ENCODE measurements around the gene RASGRP2. TPM values are rescaled to one million over a fixed set of nuclear protein-coding genes. Genes with fewer than 3 reads are reported as not detected.
A peak's percentile ranks its signal among the peaks of the same experiment; 100 is the strongest.

The RASGRP2 gene
- total RNA-seq, 3 donors from 2014 or later, result 10.0 to 12.5 (median 11.5) TPM

DNA sequence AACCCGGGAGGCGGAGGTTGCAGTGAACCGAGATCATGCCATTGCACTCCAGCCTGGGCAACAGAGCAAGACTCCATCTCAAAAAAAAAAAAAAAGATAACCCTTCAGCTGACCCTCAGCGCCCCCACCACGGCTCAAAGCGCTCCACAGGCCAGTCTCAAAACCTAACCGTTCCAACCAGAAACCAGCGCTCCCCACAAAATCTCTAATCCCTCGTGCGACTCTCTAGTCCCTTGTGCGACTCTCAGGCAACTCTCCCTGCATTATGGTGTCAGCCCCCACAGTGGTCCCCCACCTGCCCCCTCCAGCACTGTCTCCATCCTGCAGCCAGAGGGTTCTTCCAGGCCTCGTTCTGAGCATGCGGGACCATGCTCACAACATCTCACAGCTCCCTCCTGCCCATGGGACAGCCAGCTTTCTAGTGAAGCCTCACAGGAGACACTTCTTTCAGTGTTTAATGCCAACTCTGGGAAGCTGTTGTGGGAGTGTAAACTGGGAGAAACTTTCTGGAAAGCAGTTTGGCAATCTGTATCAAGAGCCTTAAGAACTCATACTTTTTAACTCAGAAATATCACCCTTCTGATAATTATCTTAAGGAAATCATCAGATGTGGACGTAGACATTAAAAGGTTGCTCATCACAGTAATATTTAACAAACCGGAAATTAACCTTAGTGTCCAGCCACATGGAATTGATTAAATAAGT lies 4.2 kb upstream of the RASGRP2 start:
- Histone ChIP-seq H3K27me3 (peaks cover 0 to 18% of the 10 kb centered on the region in 2 donors), H3K36me3 (no peaks in the 10 kb centered on the region), H3K27ac (peak overlapping the region; percentile 44 to 92), H3K4me1 (peaks cover 7 to 16% of the 10 kb centered on the region in 2 donors), H3K4me3 (no peak overlapping the region), H3K9me3 (no peaks in the 10 kb centered on the region)
- no peak for TF ChIP-seq POLR2A (IDR thresholded peaks at IDR 0.05)
- TF ChIP-seq POLR2AphosphoS5 (IDR thresholded peaks at IDR 0.05), result no peak
- TF ChIP-seq, protein P1, sequence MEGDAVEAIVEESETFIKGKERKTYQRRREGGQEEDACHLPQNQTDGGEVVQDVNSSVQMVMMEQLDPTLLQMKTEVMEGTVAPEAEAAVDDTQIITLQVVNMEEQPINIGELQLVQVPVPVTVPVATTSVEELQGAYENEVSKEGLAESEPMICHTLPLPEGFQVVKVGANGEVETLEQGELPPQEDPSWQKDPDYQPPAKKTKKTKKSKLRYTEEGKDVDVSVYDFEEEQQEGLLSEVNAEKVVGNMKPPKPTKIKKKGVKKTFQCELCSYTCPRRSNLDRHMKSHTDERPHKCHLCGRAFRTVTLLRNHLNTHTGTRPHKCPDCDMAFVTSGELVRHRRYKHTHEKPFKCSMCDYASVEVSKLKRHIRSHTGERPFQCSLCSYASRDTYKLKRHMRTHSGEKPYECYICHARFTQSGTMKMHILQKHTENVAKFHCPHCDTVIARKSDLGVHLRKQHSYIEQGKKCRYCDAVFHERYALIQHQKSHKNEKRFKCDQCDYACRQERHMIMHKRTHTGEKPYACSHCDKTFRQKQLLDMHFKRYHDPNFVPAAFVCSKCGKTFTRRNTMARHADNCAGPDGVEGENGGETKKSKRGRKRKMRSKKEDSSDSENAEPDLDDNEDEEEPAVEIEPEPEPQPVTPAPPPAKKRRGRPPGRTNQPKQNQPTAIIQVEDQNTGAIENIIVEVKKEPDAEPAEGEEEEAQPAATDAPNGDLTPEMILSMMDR (IDR thresholded peaks at IDR 0.05), result no peak
- intact Hi-C loops (cut with DNase I; ENCODE audit: low total_unique reads), result no loop called here
- no peak for DNase-seq (ENCODE audit: low spot score in 2 of 2)

DNA sequence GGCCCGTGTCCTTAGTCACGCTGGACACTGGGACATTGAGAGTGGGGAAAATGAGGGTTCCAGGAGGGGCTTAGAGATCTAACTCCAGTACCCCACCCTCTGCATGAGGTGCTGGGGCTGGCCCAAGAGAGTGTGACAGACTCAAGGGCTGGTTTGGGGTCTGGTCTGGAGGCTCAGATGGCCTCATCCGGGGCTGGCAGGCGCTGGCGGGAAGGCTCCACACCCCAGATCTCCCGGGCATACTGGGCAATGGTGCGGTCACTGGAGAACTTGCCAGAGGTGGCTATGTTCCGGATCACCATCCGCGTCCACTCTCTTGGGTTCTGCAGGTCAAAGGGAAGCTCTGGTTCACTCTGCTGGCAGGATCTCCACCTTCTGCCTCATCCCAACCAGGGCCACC lies 2.5 kb upstream of the RASGRP2 start:
- H3K27ac ChIP-seq, result peak overlapping the region; percentile 75 to 92
- DNase-seq (ENCODE audit: low spot score in 2 of 2), result no peak
- peaks cover 0 to 22% of the 10 kb centered on the region in 2 donors for H3K27me3 ChIP-seq
- H3K9me3 ChIP-seq, result no peaks in the 10 kb centered on the region
- peaks cover 15 to 17% of the 10 kb centered on the region in 2 donors for H3K4me1 ChIP-seq
- no peaks in the 10 kb centered on the region for H3K36me3 ChIP-seq
- TF ChIP-seq, protein P1 (IDR thresholded peaks at IDR 0.05), result no peak
- TF ChIP-seq POLR2A (IDR thresholded peaks at IDR 0.05), result no peak
- TF ChIP-seq POLR2AphosphoS5 (IDR thresholded peaks at IDR 0.05), result no peak
- H3K4me3 ChIP-seq, result peak overlapping the region in 1 of 3 donors; percentile 73
- intact Hi-C loops (cut with DNase I; ENCODE audit: low total_unique reads), result no loop called here

DNA sequence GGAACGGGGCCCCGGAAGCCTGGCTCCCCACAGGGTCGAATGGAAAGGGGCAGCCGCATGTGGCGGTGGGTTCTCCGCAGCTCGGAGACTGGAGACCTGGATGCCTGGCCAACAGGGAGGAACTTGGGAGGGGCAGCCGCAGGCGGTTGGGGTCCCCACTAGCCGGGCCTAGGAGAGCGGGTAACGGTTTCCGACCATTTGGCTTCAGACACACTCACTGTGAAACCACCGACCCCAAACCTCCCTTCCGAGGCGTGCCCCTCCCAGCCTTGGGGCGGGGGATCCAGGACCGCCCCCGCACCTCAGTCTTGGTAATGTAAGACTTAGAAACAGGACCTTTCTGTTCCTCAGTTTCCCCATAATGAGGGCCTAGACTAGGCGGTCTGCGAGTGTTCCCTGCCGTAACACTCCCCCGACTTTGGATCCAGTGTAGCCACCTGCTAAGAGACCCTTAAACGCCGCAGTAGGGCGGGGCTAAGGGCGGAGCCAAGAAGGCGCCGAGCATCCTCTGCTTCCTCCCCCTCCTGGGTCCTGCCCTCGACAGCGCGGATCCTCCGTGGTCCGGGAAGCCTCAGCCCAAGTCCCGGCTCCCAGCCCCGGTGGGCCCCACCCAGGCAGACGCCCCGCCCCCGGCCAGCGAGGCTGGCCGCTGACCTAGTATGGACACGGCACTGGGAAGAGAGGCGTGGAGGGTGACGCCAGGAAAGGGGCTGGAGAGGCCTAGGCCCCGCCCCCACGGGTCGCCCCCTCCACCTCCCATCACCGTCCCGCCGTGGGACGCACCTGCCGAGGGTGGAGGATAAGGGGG lies 1.8 kb upstream of the RASGRP2 start:
- Histone ChIP-seq H3K9me3 (no peaks in the 10 kb centered on the region), H3K36me3 (no peaks in the 10 kb centered on the region), H3K27me3 (peaks cover 0 to 22% of the 10 kb centered on the region in 2 donors), H3K27ac (peak overlapping the region; percentile 75 to 92), H3K4me1 (peaks cover 15 to 17% of the 10 kb centered on the region in 2 donors), H3K4me3 (peak overlapping the region; percentile 52 to 73 (median 58))
- peak; percentile 69 to 81 for DNase-seq (ENCODE audit: low spot score in 2 of 2)
- intact Hi-C loops (cut with DNase I; ENCODE audit: low total_unique reads), result no loop called here
- peak in 1 of 3 donors; percentile 32 for TF ChIP-seq POLR2AphosphoS5 (IDR thresholded peaks at IDR 0.05)
- peak; percentile 3 for TF ChIP-seq POLR2A (IDR thresholded peaks at IDR 0.05)
- TF ChIP-seq, protein P1 (IDR thresholded peaks at IDR 0.05), result no peak

DNA sequence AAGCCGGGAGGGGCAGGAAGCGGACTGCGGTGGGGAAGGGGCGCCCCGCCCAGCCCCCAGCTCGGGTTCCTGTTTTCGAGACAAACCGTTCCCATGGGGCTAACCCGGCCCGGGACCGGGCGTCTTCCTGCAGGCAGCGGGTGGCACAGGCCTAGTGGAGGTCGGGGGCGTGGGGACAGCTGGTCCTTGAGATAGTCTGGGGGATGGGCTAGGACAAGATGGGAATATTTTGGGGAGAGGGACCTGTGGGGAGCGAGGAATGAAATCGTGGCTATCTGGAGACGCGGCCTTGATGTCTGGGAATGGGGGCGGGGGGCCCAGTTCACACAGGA lies 1.2 kb upstream of the RASGRP2 start:
- peaks cover 15 to 17% of the 10 kb centered on the region in 2 donors for H3K4me1 ChIP-seq
- intact Hi-C loops (cut with DNase I; ENCODE audit: low total_unique reads), result no loop called here

More for the DNA sequence above, 1.2 kb upstream of the RASGRP2 start:
- peak in 1 of 2 donors; percentile 61 for DNase-seq (ENCODE audit: low spot score in 2 of 2)
- peak overlapping the region; percentile 52 to 73 (median 58) for H3K4me3 ChIP-seq
- peaks cover 0 to 22% of the 10 kb centered on the region in 2 donors for H3K27me3 ChIP-seq
- TF ChIP-seq, protein P1 (IDR thresholded peaks at IDR 0.05), result no peak
- TF ChIP-seq POLR2AphosphoS5 (IDR thresholded peaks at IDR 0.05) (peak in 1 of 3 donors; percentile 15), POLR2A (IDR thresholded peaks at IDR 0.05) (no peak)
- no peaks in the 10 kb centered on the region for H3K36me3 ChIP-seq
- H3K27ac ChIP-seq, result peak overlapping the region; percentile 75 to 92
- H3K9me3 ChIP-seq, result no peaks in the 10 kb centered on the region
